Measurements from ENCODE around the gene PLEKHM3. TPM values are rescaled to one million over a fixed set of nuclear protein-coding genes. Genes with fewer than 3 reads are reported as not detected.

Gene PLEKHM3
- total and polyA plus RNA-seq, 2 of the 4 experiments (the other 2 are of a cell fraction): 2.4 to 11.3 TPM

DNA sequence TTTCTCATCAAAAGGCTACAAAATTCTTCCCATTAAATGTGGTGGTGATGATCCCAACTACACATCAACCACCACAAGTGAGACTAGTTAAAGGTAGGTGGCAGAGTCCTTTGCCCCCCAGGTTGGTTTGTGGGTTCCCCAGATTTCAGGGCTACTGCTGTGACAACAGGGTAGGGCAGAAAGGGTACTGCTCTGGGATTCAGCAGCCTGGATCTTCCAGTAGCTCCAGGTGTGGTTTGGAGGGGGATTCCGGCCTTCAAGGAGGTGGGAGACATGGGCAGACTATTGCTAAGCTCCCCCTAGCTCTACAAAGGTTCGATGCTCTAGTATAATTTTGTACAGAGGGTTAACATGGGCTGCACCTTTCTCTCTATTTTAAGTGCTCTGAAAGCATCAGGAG is 180.7 kb downstream of the PLEKHM3 start:
- Histone ChIP-seq H4K20me1 (ENCODE audit: insufficient read depth, low read length) (no peaks in the 10 kb centered on the region), H3K14ac (replicated peaks; ENCODE audit: low read depth, low read length) (no peak overlapping the region), H4K5ac (ENCODE audit: low read depth, low read length) (no peak overlapping the region), H3K4me1 (ENCODE audit: control insufficient read depth, insufficient read depth, low read length) (peaks cover 7% of the 10 kb centered on the region), H3K79me1 (ENCODE audit: low read depth in 1 of 2, low read length in 2 of 2) (no peaks in the 10 kb centered on the region), H2AK5ac (ENCODE audit: low read depth, low read length) (no peak overlapping the region), H4K91ac (ENCODE audit: insufficient read depth, low read depth, low read length) (no peak overlapping the region), H2BK5ac (ENCODE audit: low read depth, low read length, poor library complexity, severe bottlenecking) (no peak overlapping the region), H4K8ac (ENCODE audit: low read depth in 2 of 2, low read length in 2 of 2) (no peak overlapping the region), H3K18ac (ENCODE audit: low read depth, low read length) (no peak overlapping the region), H2BK15ac (ENCODE audit: low read depth, low read length) (no peak overlapping the region), H3K27ac (ENCODE audit: insufficient read depth, low read length) (no peak overlapping the region), H3K23ac (ENCODE audit: low read depth, low read length) (no peak overlapping the region), H3K9me3 (ENCODE audit: control insufficient read depth, insufficient read depth, low read length) (no peaks in the 10 kb centered on the region), H3K4ac (ENCODE audit: low read depth, low read length) (no peak overlapping the region), H2BK20ac (ENCODE audit: low read depth, low read length) (no peak overlapping the region), H3K9ac (ENCODE audit: low read depth, low read length) (no peak overlapping the region), H3K4me3 (ENCODE audit: insufficient read depth, low read depth, low read length) (no peak overlapping the region), H2AK9ac (replicated peaks; ENCODE audit: low read depth, low read length, poor library complexity) (no peak overlapping the region), H3K4me2 (ENCODE audit: low read depth, low read length) (no peak overlapping the region), H3K36me3 (ENCODE audit: control insufficient read depth, insufficient read depth, low read length) (no peaks in the 10 kb centered on the region), H2BK120ac (ENCODE audit: low read depth, low read length) (no peak overlapping the region), H2AFZ (replicated peaks; ENCODE audit: low read length, poor library complexity) (no peak overlapping the region), H3K9me1 (ENCODE audit: insufficient read depth, low read length) (no peaks in the 10 kb centered on the region; the same call in 1 of the 2 replicates), H3K56ac (ENCODE audit: extremely low read depth, insufficient read depth, low read length) (no peak overlapping the region), H3K27me3 (ENCODE audit: control insufficient read depth, insufficient read depth, low read length) (no peaks in the 10 kb centered on the region)
- ChIA-PET CTCF (interaction anchor here (0.6 kb wide), 1 partner anchor 1897 kb away, joined by 4 read pairs; no protein-coding TSS in a partner anchor), POLR2A (ENCODE audit: unreplicated experiment) (no interaction called here)
- WGBS, 2 experiments (ENCODE audit: extremely low coverage in 2 of 2, insufficient read length in 1 of 2): no CpG with 5 or more reads among the region's 2 CpGs
- intact Hi-C loops (cut with micrococcal nuclease): no loop called here
- no peak for TF ChIP-seq BHLHE40 (IDR thresholded peaks at IDR 0.05; ENCODE audit: low read depth, low read length)
- no peak for TF ChIP-seq RCOR1 (IDR thresholded peaks at IDR 0.05; ENCODE audit: insufficient replicate concordance, low read length)
- TF ChIP-seq USF2 (IDR thresholded peaks at IDR 0.05; ENCODE audit: low read depth, low read length): no peak
- TF ChIP-seq FOS (IDR thresholded peaks at IDR 0.05; ENCODE audit: low read depth, low read length): no peak
- TF ChIP-seq CTCF (conservative IDR thresholded peaks at IDR 0.05; ENCODE audit: low read depth, low read length): no peak
- TF ChIP-seq CEBPB (IDR thresholded peaks at IDR 0.05; ENCODE audit: low read depth, low read length): no peak
- no peak for TF ChIP-seq ELK1 (IDR thresholded peaks at IDR 0.05; ENCODE audit: borderline replicate concordance, low read depth, low read length)
- TF ChIP-seq CHD1 (IDR thresholded peaks at IDR 0.05; ENCODE audit: low read depth, low read length): no peak
- no peak for TF ChIP-seq NFE2L2 (IDR thresholded peaks at IDR 0.05; ENCODE audit: low read depth, low read length)
- dilution Hi-C loops (cut with HindIII; ENCODE audit: low sequenced_read_pairs, unreplicated experiment): no loop called here
- no TSS peak for BruUV-seq (replicated peaks)
- in situ Hi-C loops (cut with MboI; ENCODE audit: low sequenced_read_pairs): no loop called here
- DNase-seq: no peak
- ATAC-seq (ENCODE audit: low read depth): no peak

Data from IMR-90 (cell line).